H1 (cell line): ENCODE data around the gene CEP78. TPM values are rescaled to one million over a fixed set of nuclear protein-coding genes. Genes with fewer than 3 reads are reported as not detected.

ENCODE experiments used
- EGR1 ChIP-seq: IDR thresholded peaks from 2 replicates; pipeline ENCODE4 v1.6.1; 2011; ENCODE audit warnings: low read depth, low read length, borderline replicate concordance
- RAD21 ChIP-seq, 2 experiments: IDR thresholded peaks in 1 of 2; conservative IDR thresholded peaks in 1 of 2; 2 replicates each; pipeline ENCODE4 v1.6.1; 2011; ENCODE audit warnings: low read depth in 2 of 2, low read length in 2 of 2, improper control_type of control experiment in 1 of 2, inconsistent platforms in 1 of 2, mild to moderate bottlenecking in 1 of 2, moderate library complexity in 1 of 2
- polyA plus RNA-seq, 7 experiments: library from polyadenylated mRNA; depleted of rRNA in 3 of 7; stranded (reverse) in 5 of 7; unstranded in 2 of 7; fragments of >200 nt in 5 of 7; fragments of 200-250 nt in 2 of 7; gene quantifications; 1 replicate in 5 of 7; 2 replicates in 1 of 7; 4 replicates in 1 of 7; pipeline versions ENCODE4 v1.2.1 to v1.2.3, GENCODE V29; 2011 to 2013; ENCODE audit warnings: missing spikeins in 2 of 7, mixed read lengths in 2 of 7
- total RNA-seq: library from RNA; stranded (reverse); fragmentation: NEBNext Ultra II Directional; extraction: Animal tissue kit (Norgen Biotek cat#: 25700); gene quantifications from 2 replicates; pipeline ENCODE4 v1.2.1, GENCODE V29; 2021

Gene CEP78
- total and polyA plus RNA-seq, 2 of the 8 experiments (the other 6 are each of a cell fraction or from before 2014, with no cell fraction given): 10.3 to 40.9 TPM

GRCh38 chr9:78248635-78249034, 12.8 kb downstream of the CEP78 start (continued):
- no peak for TF ChIP-seq RAD21 (IDR thresholded peaks at IDR 0.05 in 1 of 2, conservative IDR thresholded peaks at IDR 0.05 in 1 of 2; ENCODE audit: low read depth in 2 of 2, low read length in 2 of 2)
- TF ChIP-seq EGR1: no peak
